ENCODE measurements around the gene ITPR3. TPM values are rescaled to one million over a fixed set of nuclear protein-coding genes. Genes with fewer than 3 reads are reported as not detected.
A peak's percentile ranks its signal among the peaks of the same experiment; 100 is the strongest.

ITPR3 gene
- total RNA-seq, 4 donors from 2014 or later = 105 to 262 (median 124) TPM

DNA sequence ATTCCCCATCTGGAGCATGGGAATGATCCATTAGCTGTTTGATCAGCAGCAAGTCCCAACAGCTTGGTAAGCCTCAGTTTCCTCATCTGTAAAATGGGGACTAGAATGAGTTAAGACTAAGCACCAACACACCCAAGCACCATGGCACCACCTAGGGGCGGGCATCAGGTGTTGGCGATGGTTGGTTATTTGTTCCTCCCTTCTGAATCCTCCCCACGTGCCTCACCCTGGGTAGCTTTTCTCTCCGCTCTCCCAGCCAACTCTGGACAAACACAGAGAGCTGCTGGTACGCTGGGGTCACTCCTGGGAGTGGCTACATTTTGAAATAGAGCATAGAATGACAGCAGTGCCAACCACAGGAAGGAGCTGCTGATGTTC, 13.3 kb upstream of the ITPR3 start:
- in situ Hi-C loops (cut with MboI; ENCODE audit: low pct_ligation_motif_present in 1 of 4, low pct_unique_long_range_greater_than_20kb in 1 of 4, low sequenced_read_pairs in 3 of 4) = no loop called here
- no peak overlapping the region for H3K4me3 ChIP-seq

DNA sequence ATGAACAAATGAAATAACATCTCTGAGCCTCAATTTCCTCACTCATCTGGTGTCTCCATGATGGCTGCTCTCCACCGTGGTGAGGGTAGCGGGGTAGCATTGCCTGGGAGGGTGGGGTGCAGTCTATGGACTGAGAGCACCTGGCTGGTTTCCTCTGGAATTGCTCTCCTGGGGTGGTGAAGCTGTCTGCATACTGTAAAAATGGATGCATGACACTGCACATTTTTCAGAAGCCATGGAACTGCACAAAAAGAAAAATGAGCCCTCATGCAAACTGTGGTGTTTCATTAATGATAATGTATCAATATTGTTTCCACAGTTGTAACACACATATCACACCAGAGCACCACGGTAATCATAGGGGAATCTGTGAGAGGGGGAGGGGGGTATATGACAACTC, 12.1 kb upstream of the ITPR3 start:
- TF ChIP-seq EP300 (IDR thresholded peaks at IDR 0.05; ENCODE audit: low read depth) (no peak), POLR2AphosphoS5 (IDR thresholded peaks at IDR 0.05) (no peak), POLR2A (IDR thresholded peaks at IDR 0.05) (no peak)
- TF ChIP-seq, protein P1, sequence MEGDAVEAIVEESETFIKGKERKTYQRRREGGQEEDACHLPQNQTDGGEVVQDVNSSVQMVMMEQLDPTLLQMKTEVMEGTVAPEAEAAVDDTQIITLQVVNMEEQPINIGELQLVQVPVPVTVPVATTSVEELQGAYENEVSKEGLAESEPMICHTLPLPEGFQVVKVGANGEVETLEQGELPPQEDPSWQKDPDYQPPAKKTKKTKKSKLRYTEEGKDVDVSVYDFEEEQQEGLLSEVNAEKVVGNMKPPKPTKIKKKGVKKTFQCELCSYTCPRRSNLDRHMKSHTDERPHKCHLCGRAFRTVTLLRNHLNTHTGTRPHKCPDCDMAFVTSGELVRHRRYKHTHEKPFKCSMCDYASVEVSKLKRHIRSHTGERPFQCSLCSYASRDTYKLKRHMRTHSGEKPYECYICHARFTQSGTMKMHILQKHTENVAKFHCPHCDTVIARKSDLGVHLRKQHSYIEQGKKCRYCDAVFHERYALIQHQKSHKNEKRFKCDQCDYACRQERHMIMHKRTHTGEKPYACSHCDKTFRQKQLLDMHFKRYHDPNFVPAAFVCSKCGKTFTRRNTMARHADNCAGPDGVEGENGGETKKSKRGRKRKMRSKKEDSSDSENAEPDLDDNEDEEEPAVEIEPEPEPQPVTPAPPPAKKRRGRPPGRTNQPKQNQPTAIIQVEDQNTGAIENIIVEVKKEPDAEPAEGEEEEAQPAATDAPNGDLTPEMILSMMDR (IDR thresholded peaks at IDR 0.05) = no peak
- Histone ChIP-seq H3K9me3 (no peaks in the 10 kb centered on the region), H3K4me3 (no peak overlapping the region), H3K27me3 (no peaks in the 10 kb centered on the region), H3K36me3 (no peaks in the 10 kb centered on the region), H3K27ac (peak overlapping the region in 2 of 4 donors; percentile 63 to 65), H3K4me1 (peaks cover 0 to 17% (median 12%) of the 10 kb centered on the region in 4 donors)
- intact Hi-C loops (cut with DNase I; ENCODE audit: low total_unique reads) = no loop called here
- WGBS, 2 donors (ENCODE audit: low coverage in 1 of 2) = 52 to 67% methylated on average over 3 of the region's 3 CpGs
- in situ Hi-C loops (cut with MboI; ENCODE audit: low pct_ligation_motif_present in 1 of 4, low pct_unique_long_range_greater_than_20kb in 1 of 4, low sequenced_read_pairs in 3 of 4) = no loop called here
- DNase-seq = no peak

More for the DNA sequence above, 13.3 kb upstream of the ITPR3 start:
- Histone ChIP-seq H3K4me1 (peaks cover 0 to 17% (median 12%) of the 10 kb centered on the region in 4 donors), H3K27ac (peak overlapping the region in 1 of 4 donors; percentile 5), H3K27me3 (no peaks in the 10 kb centered on the region), H3K36me3 (no peaks in the 10 kb centered on the region), H3K9me3 (no peaks in the 10 kb centered on the region)
- TF ChIP-seq, protein P1 (IDR thresholded peaks at IDR 0.05) = peak; percentile 21 to 65 (median 40)
- no peak for TF ChIP-seq POLR2AphosphoS5 (IDR thresholded peaks at IDR 0.05)
- intact Hi-C loops (cut with DNase I; ENCODE audit: low total_unique reads) = no loop called here
- 33% methylated on average over 5 of the region's 5 CpGs; no CpG with 5 or more reads in 1 of the 2 donors for WGBS, 2 donors (ENCODE audit: low coverage in 1 of 2)
- peak; percentile 68 for DNase-seq

DNA sequence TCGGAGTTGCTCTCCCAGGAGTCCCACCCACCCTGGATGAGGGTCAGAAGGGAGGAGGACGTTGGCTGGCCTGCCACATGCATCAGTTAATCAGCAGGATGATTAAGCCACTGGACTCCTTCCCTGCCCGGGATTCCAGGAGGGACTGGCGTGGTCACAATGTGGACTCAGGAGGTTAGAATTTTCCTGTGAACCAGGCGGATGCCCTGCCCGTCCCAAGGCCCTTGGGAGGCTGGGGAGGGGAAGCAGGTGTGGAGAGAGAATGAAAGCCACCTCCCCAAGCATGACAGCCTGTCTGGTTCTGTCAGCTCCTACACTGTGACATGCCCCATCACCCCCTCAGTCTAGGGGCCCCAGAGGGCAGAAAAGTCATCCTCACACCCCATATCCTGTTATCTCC, 11.6 kb upstream of the ITPR3 start:
- DNase-seq = no peak
- no peak for TF ChIP-seq POLR2AphosphoS5 (IDR thresholded peaks at IDR 0.05)
- no peak for TF ChIP-seq POLR2A (IDR thresholded peaks at IDR 0.05)
- TF ChIP-seq, protein P1 (IDR thresholded peaks at IDR 0.05) = no peak
- TF ChIP-seq EP300 (IDR thresholded peaks at IDR 0.05; ENCODE audit: low read depth) = no peak
- peak overlapping the region in 3 of 4 donors; percentile 17 to 65 (median 63) for H3K27ac ChIP-seq
- H3K4me1 ChIP-seq = peaks cover 0 to 17% (median 12%) of the 10 kb centered on the region in 4 donors
- no peaks in the 10 kb centered on the region for H3K36me3 ChIP-seq
- intact Hi-C loops (cut with DNase I; ENCODE audit: low total_unique reads) = no loop called here
- 51 to 100% methylated on average over 1 to 6 of the region's 6 CpGs for whole genome bisulfite sequencing, 2 donors (ENCODE audit: low coverage in 1 of 2)
- no peaks in the 10 kb centered on the region for H3K27me3 ChIP-seq
- H3K9me3 ChIP-seq = no peaks in the 10 kb centered on the region
- H3K4me3 ChIP-seq = no peak overlapping the region
- in situ Hi-C loops (cut with MboI; ENCODE audit: low pct_ligation_motif_present in 1 of 4, low pct_unique_long_range_greater_than_20kb in 1 of 4, low sequenced_read_pairs in 3 of 4) = no loop called here

DNA sequence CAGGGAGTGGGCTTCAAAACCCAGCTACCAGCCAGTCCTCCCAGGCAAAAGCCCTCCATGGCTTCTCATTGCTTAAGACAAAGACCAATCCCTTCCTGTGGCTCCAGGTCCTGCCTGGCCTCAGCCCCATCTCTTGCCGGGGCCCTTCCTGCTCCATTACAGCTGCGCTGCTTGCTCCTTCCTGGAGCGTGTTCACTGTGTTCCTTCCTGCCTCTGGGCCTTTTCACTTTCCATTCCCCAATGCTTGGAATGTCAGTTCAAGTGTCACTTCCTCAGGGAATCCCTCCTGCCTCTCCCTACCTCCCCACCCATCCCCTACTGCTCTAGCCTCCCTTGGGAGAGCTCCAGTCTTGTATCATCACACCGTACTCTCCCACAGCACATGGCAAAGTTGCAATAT, 11.1 kb upstream of the ITPR3 start:
- Histone ChIP-seq H3K27ac (peak overlapping the region in 3 of 4 donors; percentile 17 to 65 (median 63)), H3K36me3 (no peaks in the 10 kb centered on the region), H3K4me3 (no peak overlapping the region), H3K9me3 (no peaks in the 10 kb centered on the region), H3K4me1 (peaks cover 0 to 17% (median 12%) of the 10 kb centered on the region in 4 donors), H3K27me3 (no peaks in the 10 kb centered on the region)
- TF ChIP-seq, protein P1 (IDR thresholded peaks at IDR 0.05) = no peak
- DNase-seq = no peak
- 60 to 74% methylated on average over 1 to 4 of the region's 4 CpGs for WGBS, 2 donors (ENCODE audit: low coverage in 1 of 2)
- intact Hi-C loops (cut with DNase I; ENCODE audit: low total_unique reads) (no loop called here), in situ Hi-C loops (cut with MboI; ENCODE audit: low pct_ligation_motif_present in 1 of 4, low pct_unique_long_range_greater_than_20kb in 1 of 4, low sequenced_read_pairs in 3 of 4) (no loop called here)

Measured in transverse colon (tissue), 4 donors.